ENCODE measurements around the gene FAM13B.

- TF ChIP-seq CTCF (IDR thresholded peaks at IDR 0.05): no peak
- TF ChIP-seq POLR2AphosphoS5 (IDR thresholded peaks at IDR 0.05): no peak
- no peak for TF ChIP-seq POLR2A (IDR thresholded peaks at IDR 0.05)
These were observed 136.3 kb downstream of the FAM13B start for GRCh38 chr5:137896560-137896959.
